ENCODE measurements around the gene CBX2.

Gene CBX2

DNA sequence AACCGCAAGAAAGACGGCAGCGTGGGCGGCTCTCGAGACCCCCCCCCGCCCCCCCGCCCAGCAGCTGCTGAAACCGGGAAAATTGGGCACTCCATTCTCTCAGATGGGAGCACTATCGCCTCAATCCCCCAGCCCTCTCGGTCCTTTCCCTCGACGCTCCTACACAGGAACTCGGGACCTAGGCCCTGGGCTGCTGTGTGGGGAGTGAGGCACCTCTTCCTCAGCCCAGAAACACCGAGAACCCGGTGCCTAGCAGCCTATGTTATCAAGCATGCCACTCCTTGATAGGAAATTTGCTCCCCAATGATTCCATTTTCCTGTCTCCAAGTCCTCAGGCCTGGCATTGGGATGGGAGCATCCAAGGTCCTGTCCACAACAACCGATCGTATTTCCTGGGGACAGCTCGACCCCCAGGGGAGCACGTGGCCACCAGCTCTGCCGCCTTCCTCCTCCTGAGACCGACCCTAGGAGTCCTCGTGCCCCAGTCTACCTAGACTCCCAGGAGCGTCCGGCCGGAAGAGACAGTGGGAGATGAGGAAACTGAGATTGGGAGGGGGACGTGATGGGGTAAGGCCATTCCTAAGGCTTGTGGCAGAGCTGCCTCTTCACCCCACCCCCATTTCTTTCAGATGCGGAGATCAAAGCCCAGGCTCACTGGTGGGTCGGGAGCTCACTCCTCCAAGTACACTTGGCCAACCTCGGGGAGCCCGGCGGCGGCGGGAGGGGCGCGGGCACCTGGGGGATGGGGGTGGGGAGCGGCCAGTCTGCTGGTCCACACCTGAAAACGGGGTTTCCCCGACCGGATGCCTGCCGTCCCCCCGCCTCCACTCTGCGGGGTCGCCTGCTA, 36.4 kb downstream of the CBX2 start:
- DNase-seq, result no peak

- DNase-seq, result no peak
Measured at GRCh38 chr17:79814974-79815835, 37.3 kb downstream of the CBX2 start.

- no peak for DNase-seq
Measured at GRCh38 chr17:79815836-79816461, 38.0 kb downstream of the CBX2 start.

DNA sequence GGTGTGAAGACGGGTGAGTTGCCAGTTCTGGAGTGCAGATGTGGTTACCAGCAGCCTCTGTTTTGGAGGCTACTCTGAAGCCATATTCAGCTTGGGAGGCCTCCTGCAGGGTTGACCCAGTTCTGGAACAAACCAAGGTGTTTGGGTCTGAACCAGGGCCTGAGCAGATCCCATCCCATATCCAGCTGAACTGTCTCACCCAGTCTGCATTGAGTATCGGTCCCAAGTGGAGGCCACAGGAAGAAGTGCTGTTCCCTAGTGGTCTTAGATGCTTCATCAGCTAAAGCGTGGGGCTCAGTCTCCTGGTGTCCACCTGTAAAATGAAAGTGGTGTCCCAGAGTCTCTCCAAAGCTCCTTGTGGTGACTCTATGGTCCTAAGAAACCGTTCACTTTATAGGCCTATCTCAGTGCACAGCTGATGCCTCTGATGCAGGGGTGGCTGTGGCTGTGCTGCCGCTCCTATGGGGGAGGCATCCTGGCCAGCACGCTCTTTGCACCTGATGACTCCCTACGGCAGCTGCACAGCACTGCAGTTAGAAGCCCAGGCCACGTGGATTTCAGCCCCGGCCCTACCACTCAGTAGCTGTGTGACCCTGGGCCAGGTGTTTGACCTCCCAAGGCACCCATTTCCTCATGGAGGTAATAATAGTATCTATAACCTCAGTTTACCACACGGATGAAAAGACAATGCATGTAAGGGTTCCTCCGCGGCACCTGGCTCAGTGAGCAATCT, 40.2 kb downstream of the CBX2 start:
- no peak for DNase-seq

DNA sequence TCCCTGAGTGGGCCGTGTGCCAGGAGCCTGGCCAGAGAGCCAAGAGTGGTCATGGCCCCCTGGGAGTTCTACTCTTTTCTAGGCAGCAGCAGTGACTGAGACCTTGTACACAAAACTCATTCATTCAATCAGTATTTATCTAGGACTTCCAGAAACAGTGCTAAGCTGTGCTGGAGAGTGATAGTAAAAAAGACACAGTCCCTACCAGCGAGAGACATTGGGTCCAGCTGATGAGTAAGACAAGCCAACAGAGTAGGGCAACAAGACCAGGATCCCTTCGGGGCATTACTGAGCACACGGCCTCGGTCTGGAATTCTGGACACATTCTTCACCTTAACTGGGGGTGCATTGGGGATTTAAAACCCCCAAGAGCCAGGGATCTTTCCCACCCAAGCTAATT, 41.1 kb downstream of the CBX2 start:
- DNase-seq, result no peak

GRCh38 chr17:79819534-79820276, 41.8 kb downstream of the CBX2 start:
- DNase-seq, result no peak

GRCh38 chr17:79820959-79821330, 43.0 kb downstream of the CBX2 start:
- DNase-seq, result no peak

GRCh38 chr17:79821331-79822095, 43.6 kb downstream of the CBX2 start:
- DNase-seq, result no peak

DNA sequence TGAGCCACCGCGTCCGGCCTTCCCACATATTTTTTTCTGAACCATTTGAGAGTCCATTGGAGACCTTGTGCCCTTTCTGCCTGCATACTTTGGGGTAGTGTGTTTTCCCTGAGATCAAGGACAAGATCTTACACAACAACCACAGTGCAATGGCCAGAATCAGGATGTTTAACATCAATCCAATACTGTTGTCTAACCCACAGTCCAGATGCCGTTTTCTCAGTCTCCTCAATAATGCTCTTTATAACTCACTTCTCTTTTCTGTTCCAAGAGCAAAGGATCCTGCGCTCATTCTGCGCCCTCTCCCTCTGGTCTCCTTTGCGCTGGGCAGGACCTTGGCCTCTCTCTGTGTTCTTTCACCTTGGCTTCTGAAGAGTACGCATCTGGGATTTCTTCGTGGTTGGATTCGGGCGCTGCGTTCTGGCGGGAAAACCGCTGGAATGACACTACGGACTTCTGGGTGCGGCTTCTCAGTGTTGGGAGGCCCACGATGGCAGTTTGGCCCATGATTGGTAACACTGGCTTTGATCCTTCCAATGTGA, 44.7 kb downstream of the CBX2 start:
- no peak for DNase-seq

GRCh38 chr17:79824234-79824633, 46.3 kb downstream of the CBX2 start:
- DNase-seq, result no peak

GRCh38 chr17:79824893-79825579, 47.1 kb downstream of the CBX2 start:
- no peak for DNase-seq

- DNase-seq, result no peak
Measured at GRCh38 chr17:79825580-79825921, 47.6 kb downstream of the CBX2 start.

- no peak for DNase-seq
Measured at GRCh38 chr17:79826204-79826680, 48.3 kb downstream of the CBX2 start.

DNA sequence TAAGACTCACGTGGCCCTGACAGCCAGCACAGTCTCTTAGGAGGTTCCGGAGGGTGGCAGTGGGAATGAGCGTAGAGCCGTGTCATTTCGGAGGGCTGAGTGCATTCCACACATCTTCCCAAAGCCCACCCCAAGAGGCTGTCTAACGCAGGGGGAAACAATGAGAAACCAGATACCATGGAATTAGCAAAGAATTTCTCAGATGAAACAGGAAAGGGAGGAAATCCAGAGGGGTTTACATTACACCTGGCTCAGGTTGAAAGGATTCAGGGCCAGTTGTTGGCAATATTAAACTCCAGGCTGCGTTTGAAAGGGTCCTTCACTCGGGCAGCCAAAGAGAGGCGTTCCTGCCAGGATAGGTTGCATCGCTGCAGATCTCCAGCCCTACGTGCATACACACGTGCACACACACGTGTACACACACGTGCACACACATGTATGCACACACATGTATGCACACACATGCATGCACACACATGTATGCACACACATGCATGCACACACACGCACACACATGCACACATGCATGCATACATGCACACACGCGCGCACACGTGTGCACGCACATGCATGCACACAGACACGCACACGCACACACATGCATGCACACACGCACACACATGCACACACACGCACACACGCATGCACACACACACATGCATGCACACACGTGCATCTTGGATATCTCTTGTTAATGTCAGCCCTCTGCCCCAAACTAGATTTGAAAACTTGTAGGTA, 49.1 kb downstream of the CBX2 start:
- no peak for DNase-seq

DNA sequence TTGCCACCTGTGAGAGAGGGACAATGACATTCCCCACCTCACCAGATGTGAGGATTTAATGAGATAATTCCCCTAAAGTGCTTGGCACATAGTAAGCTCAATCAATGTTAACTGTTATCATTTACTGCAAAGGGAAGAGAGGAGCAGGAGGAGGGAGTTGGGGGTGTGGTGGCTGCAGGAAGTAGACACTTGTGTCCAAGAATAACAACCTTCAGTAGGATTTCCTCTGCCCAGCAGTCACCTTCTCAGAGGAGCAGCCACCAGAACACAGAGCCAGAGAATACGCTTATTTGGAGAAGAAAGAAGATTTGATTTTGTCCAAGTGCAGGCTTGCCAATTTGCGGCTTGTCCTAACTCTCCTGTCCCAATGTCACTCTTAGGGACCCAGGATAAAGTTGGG, 51.1 kb downstream of the CBX2 start:
- DNase-seq, result no peak

DNA sequence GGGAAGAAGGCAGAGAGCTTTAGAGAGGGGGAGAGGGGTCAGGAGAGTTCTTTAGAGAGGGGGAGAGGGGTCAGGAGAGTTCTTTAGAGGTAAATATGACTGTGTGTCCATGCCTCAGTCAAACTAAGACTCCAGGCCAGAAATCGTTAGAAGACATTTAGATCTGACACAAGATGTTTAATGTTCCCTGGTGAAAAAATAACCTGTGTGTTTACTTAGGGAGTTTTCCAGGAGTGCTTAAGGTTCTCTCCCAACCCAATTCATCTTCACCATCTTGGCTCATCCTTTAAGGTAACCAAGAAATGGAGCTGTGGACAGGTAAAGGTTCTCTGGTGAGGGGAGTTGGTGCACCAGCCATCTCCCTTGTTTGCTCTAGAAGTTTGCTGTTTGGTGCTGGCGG, 51.5 kb downstream of the CBX2 start:
- no peak for DNase-seq

DNA sequence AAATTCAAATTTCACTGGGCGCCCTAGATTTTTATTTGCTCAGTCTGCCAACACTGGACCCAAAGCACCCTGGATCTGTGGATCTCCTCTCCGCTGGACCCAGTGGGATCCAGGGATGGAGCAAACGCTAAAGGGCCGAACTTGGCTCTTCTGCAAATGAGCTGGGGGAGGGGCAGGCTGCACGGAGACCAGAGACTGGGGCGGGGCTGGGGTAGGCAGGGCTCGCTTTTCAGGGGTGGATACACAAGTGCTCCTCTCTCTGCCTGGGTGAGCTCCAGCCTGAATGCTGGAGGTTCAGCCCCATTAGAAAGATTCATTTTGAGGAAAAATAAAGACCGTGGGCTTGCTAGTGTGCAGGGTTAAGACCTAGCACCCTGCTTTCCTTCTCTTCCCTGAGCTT, 52.4 kb downstream of the CBX2 start:
- no peak for DNase-seq

GRCh38 chr17:79830763-79831264, 52.9 kb downstream of the CBX2 start:
- no peak for DNase-seq

Data from NCI-H187 treated with DMSO at 0.1 percent for 48 hours (cell line).